GM12874 (cell line): ENCODE measurements around the gene CDK4.

Source experiments
- CTCF ChIP-seq: IDR thresholded peaks from 2 replicates; pipeline ENCODE4 v1.5.1; 2011; ENCODE audit warnings: low read depth, mild to moderate bottlenecking, control low read depth, low read length, moderate library complexity; ENCODE audit not compliant: insufficient read depth

Gene CDK4

GRCh38 chr12:57751788-57752667 is at the start of gene CDK4:
CDK4 (minus strand) TSS chr12:57752310; CDS start chr12:57751717, 593 bp downstream.
- TF ChIP-seq CTCF, result no peak

- no peak for TF ChIP-seq CTCF
Measured at GRCh38 chr12:57800965-57801364, 48.9 kb upstream of the CDK4 start.

GRCh38 chr12:57797933-57798332 is 45.8 kb upstream of the CDK4 start:
- TF ChIP-seq CTCF, result no peak

GRCh38 chr12:57796996-57797395 is 44.9 kb upstream of the CDK4 start:
- no peak for TF ChIP-seq CTCF

GRCh38 chr12:57795354-57795753 is 43.2 kb upstream of the CDK4 start:
- no peak for TF ChIP-seq CTCF

GRCh38 chr12:57793920-57794319 is 41.8 kb upstream of the CDK4 start:
- TF ChIP-seq CTCF, result no peak

- no peak for TF ChIP-seq CTCF
Measured at GRCh38 chr12:57783861-57784260, 31.8 kb upstream of the CDK4 start.

- TF ChIP-seq CTCF, result no peak
Measured at GRCh38 chr12:57783466-57783801, 31.3 kb upstream of the CDK4 start.
